RPMI8226 (cell line): ENCODE measurements around the gene EFNA3.

Experiments
- DNase-seq: peaks from one replicate; pipeline ENCODE4 v3.0.0-alpha.2; 2015

Gene EFNA3

DNA sequence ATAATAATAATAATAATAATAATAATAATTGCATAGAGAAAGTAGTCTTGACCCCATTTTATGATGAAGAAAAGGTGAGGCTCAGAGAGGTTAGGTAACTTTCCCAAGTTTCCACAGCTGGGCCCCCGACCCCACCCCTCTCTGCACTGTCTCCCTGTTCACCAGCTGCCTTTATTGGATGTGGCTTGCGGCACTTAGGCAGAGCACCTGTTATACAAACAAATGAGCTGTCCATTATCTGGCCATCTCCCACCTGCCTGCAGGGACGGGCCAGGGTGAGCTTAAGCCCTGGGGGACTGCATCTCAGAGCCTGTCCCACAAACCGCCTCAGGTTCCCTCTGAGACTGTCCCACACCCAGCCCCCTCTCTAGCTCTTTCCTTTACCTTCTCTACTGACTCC is 39.0 kb downstream of the EFNA3 start:
- DNase-seq, result peak; percentile 50

DNA sequence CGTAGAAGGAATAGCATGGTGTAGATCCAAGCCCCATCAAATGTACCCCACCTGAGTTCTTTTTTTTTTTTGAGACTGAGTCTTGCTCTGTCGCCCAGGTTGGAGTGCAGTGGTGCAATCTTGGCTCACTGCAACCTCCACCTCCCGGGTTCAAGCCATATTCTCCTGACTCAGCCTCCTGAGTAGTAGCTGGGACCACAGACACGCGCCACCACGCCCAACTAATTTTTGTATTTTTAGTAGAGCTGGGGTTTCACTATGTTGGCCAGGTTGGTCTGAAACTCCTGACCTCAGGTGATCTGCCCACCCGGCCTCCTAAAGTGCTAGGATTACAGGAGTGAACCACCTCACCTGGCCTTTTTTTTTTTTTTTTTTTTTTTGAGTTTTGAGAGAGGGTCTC is 39.5 kb downstream of the EFNA3 start:
- peak; percentile 67 for DNase-seq

DNA sequence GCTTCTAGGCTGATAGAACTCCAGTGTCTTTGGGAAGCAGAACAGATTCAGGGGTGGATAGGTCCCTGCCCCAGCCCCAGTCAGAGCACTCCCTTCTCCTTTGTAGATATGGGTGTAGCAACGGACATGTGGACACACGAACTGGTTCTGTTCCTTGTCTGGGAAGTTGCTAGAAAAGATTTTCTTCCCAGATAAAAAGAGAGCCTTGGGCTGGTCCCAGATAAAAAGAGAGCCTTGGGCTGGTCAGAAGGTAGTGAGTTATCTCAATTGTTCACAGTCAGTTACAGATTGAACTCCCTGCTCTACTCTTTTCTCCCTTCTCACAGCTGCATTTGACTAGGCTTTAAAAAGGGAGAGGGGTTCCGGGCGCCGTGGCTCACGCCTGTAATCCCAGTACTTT is 41.6 kb downstream of the EFNA3 start:
- DNase-seq, result no peak

DNA sequence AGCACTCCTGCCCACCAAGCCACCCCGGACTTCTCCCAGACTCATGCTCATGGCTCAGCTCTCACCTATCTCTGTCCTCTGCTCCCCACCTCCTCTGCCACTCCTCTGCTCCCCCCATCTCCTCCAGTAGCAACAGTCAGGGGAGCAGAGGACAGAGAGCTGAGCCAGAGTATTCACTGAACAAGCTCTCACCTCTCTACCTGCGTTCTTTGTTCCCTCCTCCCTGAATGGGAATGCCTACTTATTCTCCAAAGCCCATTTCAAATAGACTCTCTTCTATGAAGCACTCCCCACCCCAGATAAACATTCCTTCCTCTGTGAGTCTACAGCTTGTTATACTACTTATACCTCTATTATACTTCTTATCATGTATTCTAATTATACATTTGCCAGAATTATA is 42.6 kb downstream of the EFNA3 start:
- no peak for DNase-seq

DNA sequence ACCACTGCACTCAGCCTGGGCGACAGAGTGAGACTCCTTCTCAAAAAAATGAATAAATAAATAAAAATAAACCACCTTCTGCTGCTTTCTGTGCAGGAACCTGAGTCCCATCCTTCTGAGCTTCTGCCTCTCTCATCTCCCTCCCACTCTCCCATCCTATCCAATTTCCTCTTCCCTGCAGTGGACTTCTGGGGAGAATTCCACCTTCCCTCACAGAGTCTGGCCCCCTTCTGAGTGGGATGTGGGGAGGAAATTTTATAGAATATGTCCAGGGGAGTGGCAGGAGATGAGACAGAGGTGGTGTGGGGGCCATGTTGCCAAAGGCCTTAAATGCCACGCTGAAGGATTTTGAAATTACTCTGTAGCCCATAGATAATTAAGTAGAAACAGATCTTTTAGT is 43.7 kb downstream of the EFNA3 start:
- DNase-seq, result no peak

DNA sequence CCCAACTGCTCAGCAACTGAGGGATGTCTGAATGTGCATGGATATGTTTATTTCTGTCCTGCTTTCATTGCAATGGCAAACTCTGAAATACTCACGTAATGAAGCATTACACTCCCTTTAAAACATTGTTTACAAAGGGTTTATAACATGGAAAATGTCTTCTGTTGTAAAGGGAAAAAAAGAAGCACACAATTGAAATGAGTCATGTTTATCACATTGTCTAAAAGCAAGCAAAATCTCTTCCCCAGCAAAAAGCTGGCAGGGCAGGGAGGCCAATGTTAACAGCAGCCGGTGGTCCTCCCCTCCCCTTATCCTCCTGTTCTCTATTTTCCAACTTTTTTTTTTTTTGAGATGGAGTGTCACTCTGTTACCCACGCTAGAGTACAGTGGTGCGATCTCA is 45.2 kb downstream of the EFNA3 start:
- DNase-seq, result no peak

DNA sequence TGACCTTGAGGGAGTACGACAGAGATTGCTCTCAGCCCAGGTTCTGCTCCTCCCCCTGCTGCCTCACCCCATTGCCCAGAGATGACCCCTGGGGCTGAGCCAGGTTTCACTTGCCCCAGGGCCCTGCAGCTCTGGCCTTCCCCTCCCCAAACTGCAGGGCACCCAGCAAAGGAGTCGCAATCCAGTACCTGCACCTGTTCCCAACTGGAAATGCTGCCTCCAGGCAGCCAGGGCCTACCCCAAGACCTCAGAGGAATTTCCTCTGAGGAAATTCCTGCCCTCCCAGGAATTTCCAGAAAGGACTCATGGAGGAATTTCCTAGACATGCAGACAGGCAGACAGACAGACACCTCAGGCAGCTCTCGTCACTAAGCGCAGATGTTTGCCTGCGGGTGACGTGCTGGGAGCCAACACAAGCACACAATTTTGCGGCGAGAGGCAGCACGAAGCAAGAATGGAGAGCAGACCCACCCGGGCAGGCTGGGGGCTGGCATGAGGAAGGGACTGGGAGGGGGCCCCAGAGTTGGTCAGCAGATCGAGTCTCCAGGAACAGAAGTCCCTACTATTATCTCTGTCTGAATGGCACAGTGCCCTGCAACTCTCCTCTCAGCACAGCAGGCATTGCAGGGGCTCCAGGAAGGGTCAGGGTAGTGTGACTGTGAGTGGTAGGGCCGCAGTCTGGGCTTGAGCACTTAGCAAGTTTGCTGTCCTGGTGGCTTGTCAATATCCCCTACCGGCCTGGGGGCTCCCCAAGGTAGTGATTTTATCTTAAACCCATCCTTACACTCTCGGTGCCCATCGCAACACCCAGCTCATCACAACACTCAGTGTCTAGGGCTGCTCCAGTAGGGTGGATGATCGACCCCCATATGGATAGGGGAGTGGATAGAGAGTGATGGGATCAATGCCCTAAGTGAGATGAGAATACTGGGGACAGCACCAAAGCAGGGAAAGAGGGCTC is 46.1 kb downstream of the EFNA3 start:
- DNase-seq, result peak; percentile 91

DNA sequence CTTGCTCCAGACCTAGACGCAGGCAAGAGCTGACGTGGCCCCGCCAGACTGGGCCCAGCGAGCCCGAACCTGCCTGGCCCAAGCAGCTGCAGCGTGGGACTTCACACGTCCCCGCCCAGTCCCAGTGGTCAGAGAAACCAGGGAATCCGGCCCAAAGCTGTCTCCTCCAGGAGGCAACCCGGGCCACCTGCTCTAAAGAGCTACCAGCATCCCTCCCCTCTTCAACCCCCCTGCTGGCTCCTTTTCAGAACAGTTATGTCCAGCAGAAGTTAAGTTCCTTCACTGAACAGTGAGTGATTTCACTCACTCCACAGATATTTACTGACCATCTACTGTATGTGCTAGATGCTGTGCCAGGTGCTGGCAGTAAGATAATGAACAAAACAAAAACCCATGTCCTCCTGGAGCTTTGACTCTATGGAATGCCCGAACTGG is 46.9 kb downstream of the EFNA3 start:
- peak; percentile 38 for DNase-seq

DNA sequence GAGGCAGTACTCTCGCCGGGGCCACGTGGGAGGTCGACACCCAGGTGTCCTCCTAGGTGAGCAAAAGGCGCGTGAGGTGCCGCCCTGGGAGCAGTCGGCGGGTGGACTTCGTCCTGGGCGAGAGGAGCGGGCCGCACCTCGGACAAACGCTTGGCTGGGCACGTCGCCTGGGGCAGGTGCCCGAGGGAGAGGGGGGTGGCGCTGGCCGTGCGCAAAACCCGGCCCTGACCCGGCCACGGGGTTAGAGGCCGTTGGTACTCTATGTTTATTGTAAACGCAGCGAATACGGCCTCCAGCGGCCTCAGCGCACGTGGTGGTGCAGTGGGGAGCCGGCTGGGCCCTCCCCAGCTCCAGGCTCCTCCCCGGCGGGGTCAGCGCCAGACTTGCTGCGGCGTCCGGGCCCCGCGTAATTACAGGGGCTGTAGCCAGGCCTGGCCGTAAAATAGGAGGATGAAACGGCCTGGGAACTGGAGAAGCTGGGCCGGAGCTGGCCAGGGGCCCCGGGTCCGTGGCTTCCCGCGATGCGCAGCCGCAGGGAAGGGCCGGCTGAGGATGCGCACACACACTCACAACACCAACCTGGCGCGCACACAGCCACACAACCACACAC is 47.4 kb downstream of the EFNA3 start:
- DNase-seq, result no peak

DNA sequence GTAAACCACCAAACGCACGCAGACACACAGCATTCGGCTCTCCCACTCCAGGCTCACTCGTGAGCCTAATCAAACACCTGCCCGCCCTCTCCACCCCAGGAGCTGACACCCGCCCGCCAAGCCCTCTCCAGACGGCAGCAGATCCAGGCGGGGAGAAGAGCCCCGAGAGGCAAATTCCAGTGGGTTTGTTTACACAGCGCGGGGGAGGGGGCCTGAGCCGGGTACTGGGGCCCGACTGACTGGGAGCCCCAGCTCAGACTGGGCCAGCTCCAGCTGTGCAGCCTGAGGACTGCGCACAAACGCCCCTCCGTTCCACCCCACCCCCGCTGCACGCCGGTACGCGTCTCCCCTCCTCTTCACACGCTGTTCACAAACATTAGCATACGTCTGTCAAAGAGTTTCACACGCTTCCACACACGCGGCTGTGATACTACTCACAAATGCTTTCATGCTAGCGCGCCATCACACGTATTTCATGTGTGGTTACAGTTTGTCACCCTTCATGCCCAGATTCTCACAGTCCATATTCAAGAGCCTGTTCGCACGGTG is 48.0 kb downstream of the EFNA3 start:
- peak; percentile 73 for DNase-seq

DNA sequence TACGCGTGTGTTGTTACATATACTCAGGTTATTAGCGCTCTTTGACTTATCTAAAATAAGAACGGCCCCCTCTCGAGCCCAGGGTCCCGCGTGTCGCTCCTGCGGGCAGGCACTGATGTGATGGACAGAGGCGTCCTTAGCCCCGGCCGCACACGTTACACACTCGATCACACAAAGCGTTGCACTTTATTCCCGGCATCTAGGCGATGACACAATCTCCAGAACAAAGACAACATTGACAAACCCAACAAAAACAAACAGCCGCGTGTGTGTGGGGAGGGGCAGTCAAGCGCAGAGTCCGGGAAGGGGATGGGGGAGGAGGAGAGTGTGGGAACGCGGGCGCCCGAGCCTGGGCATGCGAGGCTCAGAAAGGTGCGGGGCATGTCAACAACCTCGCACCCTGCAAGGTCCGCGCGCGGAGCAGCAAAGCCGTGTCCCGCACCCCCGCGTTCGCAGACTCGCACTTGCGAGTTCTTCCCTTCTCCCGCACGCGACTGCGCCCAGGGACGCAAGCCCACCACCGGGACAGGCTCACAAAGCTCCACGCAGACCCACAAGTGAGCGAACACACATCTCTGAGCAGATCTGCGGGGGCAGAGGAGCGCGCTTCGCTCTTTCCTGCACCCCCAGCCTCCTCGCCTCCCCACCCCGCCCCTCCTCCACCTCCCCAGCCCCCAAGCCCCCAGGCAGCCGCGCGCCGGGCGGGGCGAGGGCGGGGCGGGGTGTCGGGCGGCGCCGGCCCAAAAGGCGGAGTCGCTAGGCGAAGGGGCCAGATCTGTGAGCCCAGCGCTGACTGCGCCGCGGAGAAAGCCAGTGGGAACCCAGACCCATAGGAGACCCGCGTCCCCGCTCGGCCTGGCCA is 48.7 kb downstream of the EFNA3 start, which contains the start of gene EFNA1:
TSS of gene EFNA1 (plus strand) at position 772 of the 862 bp plus-strand sequence. CDS start 102 bp downstream, outside the sequence.
- DNase-seq, result peak; percentile 82

DNA sequence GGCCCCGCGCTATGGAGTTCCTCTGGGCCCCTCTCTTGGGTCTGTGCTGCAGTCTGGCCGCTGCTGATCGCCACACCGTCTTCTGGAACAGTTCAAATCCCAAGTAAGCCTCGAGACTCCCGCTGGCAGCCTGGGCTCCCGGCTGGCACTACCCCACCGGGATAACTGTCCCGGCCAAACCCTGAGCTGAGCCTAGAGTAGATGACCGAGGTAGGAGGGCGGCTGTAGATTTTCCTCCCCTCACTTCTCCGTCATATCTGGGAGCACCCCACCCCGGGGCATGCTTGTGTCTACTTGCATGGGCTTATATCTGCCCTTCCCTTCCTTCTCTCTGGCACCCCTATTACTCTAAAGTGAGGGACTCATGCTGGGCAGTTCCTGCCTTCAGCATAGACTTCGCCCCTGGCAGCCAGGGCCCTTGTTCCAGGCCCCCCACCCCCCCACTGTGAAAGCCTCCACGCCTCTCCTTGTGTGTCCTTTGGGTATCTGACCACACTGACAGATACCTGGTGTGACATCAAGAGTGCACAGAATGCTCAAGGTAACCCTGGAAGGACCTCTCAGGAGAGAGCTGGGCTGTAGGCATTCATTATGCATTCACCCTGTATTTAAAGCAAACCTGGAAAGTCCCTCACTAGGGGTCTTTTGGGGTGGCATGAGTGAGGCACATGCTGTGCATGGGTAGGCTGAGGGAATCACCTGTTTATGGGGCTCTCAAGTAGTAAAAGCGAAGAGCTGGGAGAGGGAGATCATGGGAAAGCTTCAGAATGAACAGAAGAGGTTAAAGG is 49.5 kb downstream of the EFNA3 start:
- DNase-seq, result no peak

DNA sequence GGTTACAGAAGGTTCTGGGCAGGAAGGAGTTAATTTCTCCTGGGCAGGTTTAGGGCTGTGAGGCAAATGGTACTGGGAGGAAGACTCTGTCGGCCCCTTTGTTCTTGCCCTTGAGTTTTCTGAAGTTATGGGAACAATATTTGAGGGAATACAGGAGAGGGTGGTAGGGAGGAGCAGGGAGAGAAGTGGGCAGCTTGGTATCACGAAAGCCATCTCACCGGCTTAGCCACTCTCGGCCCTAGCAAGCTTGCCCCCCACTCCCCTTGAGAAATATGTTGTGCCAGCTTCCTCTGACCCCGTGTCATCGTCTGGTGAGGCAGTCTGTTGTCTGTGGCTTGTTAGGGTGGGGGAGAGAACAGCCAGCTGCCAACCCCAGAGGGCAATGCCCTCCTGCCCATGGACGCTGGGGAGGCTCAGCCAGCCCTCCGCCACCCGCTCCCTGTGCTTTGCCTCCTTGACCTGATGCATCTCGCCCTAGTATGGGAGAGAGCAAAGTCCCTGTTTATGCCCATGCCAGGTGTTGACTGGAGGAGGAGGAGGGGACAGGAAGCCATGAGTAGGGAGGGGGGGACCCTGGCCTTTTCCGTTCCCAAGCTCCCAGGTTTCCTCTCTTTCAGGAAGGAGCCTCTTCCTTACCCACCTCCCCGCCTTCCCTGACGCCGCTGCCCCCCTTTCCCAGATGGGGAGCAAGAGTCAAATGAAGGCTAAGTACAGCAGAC is 50.3 kb downstream of the EFNA3 start:
- DNase-seq, result no peak

DNA sequence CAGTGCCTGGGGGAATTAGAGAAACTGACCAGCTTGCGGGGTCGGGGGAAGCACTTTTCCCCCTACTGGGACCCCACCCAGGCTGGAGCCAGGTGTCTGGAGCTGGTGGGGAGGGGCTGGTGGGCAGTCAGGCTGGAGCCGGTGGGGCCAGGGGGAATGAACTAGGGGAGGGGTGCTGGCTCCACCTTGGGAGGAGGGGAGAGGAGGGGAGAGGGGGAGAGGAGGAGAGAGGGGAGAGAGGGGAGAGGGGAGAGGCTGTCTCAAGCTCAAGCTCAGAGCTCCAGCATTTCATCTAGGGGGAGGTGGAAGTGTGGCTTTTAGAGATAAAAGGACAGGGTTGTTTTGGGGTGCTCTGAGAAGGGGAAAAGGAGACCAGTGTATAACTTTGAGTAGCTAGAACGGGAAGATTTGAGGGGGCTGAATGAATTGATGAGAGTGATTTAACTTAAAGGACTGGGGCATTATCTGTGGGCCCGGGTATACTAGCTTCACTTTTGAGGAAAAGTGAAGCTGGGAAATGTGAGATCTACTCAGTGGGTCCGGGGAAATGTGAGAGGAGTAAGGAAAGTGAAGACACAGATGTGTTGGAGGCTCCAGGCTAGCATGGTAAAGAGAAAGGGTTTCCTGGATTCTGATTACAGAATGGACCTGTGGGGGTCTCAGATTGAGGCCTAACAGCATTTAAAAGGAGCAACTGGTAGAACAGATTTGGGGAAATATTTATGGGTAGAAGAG is 51.8 kb downstream of the EFNA3 start:
- no peak for DNase-seq

DNA sequence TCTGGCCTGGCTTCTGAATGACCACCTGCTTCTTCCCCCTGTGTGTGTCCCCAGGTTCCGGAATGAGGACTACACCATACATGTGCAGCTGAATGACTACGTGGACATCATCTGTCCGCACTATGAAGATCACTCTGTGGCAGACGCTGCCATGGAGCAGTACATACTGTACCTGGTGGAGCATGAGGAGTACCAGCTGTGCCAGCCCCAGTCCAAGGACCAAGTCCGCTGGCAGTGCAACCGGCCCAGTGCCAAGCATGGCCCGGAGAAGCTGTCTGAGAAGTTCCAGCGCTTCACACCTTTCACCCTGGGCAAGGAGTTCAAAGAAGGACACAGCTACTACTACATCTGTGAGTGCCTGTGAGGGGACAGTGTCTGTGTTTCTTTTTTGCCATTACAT is 52.6 kb downstream of the EFNA3 start:
- no peak for DNase-seq

DNA sequence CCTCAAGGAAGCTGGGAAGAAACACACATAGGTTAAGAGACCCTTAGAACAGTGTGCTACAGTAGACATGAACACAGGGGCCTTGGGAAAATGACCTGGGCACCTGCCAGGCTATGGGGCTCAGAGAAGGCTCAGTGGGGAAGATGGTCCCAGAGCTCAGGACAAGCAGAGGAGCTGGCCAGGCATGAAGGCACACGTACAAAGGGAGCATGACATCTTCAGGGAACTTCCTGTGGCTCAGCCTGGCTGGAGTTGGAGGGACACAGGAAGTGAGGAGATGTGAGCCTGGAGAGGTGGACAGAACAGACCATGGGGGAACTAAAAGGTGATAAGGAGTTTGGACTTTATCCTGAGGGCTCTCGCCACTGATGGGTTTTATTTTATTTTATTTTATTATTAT is 53.2 kb downstream of the EFNA3 start:
- DNase-seq, result no peak

DNA sequence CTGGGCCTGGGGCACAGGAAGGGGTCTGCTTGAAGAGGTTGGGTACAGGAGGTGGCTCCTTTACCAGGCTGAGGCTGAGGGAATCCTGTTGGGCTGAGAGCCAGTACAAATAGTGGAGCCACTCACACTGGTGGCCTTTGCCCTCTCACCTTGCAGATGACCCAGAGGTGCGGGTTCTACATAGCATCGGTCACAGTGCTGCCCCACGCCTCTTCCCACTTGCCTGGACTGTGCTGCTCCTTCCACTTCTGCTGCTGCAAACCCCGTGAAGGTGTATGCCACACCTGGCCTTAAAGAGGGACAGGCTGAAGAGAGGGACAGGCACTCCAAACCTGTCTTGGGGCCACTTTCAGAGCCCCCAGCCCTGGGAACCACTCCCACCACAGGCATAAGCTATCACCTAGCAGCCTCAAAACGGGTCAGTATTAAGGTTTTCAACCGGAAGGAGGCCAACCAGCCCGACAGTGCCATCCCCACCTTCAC is 55.2 kb downstream of the EFNA3 start:
- DNase-seq, result no peak

DNA sequence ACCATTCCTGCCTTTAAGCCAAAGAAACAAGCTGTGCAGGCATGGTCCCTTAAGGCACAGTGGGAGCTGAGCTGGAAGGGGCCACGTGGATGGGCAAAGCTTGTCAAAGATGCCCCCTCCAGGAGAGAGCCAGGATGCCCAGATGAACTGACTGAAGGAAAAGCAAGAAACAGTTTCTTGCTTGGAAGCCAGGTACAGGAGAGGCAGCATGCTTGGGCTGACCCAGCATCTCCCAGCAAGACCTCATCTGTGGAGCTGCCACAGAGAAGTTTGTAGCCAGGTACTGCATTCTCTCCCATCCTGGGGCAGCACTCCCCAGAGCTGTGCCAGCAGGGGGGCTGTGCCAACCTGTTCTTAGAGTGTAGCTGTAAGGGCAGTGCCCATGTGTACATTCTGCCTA is 55.7 kb downstream of the EFNA3 start:
- peak; percentile 44 for DNase-seq

DNA sequence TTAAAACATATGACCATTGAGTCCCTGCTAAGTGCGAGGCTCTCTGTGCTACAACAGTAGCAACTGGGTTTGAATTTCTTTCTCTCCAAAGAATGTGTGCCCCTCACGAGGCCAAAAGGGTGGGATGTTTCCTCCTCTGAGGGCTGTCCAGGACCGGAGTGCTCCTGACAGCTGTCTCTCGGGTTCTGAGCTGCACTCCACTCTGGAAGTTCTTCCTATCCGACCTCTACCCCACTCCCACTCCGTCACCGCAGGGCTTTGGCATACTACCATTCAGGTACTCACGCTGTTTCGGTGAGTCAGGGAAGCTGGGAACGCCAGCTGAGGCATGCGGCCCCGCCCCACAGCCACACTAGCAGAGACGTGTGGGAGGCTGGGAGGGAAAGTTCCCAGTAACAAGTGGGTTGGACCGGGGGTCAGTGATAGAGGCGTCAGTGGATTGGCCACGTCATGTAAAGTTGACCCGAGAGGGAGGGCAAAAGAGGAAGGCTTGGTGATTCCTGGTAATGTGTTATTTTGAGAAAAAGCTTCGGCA is 56.3 kb downstream of the EFNA3 start:
- peak; percentile 92 for DNase-seq

DNA sequence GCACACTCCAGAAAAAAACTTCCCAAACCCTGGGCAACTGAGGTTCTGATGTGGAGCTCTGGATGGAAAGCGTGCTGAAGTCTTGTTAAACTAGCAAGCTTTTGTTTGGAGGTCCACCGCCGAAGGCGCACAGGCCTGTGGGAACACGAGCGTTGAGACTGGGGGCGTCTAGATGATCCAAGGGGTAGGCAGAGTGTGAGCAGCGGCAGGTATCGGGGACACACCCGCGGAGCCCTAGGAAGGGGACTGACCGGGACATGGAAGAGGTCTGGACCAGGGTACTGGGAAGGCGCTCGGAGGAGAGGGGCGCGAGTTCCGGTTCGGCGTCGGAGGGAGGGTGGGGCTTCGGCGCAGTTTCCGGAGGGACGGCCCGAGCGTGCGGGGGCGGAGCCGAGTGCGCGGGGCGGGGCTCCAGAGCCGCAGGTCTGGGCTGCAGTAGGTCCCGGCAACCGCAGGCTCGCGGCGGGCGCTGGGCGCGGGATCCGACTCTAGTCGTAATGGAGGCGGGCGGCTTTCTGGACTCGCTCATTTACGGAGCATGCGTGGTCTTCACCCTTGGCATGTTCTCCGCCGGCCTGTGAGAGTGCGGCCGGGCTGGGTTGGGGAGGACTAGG is 56.9 kb downstream of the EFNA3 start, which contains the start of gene SLC50A1:
TSS of gene SLC50A1 (plus strand) at position 438 of the 614 bp plus-strand sequence. CDS start at position 498, 60 bp downstream.
- peak; percentile 98 for DNase-seq
